MM.1S (cell line): ENCODE measurements around the gene PZP.

Experiments
- EZH2 ChIP-seq: fragments of 300-600 bp; sonication (generic); optimal IDR thresholded peaks from 2 replicates; pipeline ENCODE3; 2017; ENCODE audit warnings: low read depth, mild to moderate bottlenecking, antibody characterized with exemption, low read length, mixed read lengths
- EZH2phosphoT487 ChIP-seq: fragments of 300-600 bp; sonication (generic); IDR thresholded peaks from 2 replicates; pipeline ENCODE4 v1.6.1; 2018; ENCODE audit warnings: antibody characterized with exemption, low read length
- TF ChIP-seq, protein P1 (sequence below): fragments of 300-600 bp; sonication (generic); IDR thresholded peaks from 2 replicates; pipeline ENCODE4 v1.5.1; 2016; ENCODE audit warnings: antibody characterized with exemption, low read length, mixed read lengths

GRCh38 chr12:9104087-9104486, 104.1 kb downstream of the PZP start:
- TF ChIP-seq, protein P1, sequence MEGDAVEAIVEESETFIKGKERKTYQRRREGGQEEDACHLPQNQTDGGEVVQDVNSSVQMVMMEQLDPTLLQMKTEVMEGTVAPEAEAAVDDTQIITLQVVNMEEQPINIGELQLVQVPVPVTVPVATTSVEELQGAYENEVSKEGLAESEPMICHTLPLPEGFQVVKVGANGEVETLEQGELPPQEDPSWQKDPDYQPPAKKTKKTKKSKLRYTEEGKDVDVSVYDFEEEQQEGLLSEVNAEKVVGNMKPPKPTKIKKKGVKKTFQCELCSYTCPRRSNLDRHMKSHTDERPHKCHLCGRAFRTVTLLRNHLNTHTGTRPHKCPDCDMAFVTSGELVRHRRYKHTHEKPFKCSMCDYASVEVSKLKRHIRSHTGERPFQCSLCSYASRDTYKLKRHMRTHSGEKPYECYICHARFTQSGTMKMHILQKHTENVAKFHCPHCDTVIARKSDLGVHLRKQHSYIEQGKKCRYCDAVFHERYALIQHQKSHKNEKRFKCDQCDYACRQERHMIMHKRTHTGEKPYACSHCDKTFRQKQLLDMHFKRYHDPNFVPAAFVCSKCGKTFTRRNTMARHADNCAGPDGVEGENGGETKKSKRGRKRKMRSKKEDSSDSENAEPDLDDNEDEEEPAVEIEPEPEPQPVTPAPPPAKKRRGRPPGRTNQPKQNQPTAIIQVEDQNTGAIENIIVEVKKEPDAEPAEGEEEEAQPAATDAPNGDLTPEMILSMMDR, result no peak
- TF ChIP-seq EZH2phosphoT487 (no peak), EZH2 (no peak)
